ENCODE data around the gene IL21. TPM values are rescaled to one million over a fixed set of nuclear protein-coding genes. Genes with fewer than 3 reads are reported as not detected.
"Not testable (repeated sequence)": the region's sequence is repeated elsewhere in the genome, so short reads cannot be mapped to it uniquely, and the experiment has no call there.

IL21 gene
- total and polyA plus RNA-seq, 12 donors: not detected

- intact Hi-C loops (cut with DNase I): no loop called here
- peaks cover 0 to 4% (median 0%) of the 10 kb centered on the region in 9 donors for H3K4me1 ChIP-seq
- H3K36me3 ChIP-seq: no peaks in the 10 kb centered on the region
- DNase-seq: no peak
- ATAC-seq: no peak
- TF ChIP-seq CTCF (IDR thresholded peaks at IDR 0.05): no peak
- H3K27me3 ChIP-seq: no peaks in the 10 kb centered on the region
- H3K27ac ChIP-seq: no peak overlapping the region
- 64 to 65% methylated on average over 4 of the region's 4 CpGs for WGBS, 2 donors
- peaks cover 0 to 7% (median 0%) of the 10 kb centered on the region in 11 donors for H3K9me3 ChIP-seq
- no peak overlapping the region for H3K4me3 ChIP-seq
Observed at GRCh38 chr4:122661176-122662160, 40.6 kb upstream of the IL21 start.

- Histone ChIP-seq H3K4me1 (no peaks in the 10 kb centered on the region), H3K9me3 (peaks cover 0 to 7% (median 0%) of the 10 kb centered on the region in 11 donors), H3K27me3 (no peaks in the 10 kb centered on the region), H3K4me3 (no peak overlapping the region), H3K27ac (no peak overlapping the region), H3K36me3 (no peaks in the 10 kb centered on the region)
- no peak for TF ChIP-seq CTCF (IDR thresholded peaks at IDR 0.05)
- DNase-seq: no peak
- WGBS, 2 donors: 77 to 85% methylated on average over 1 of the region's 1 CpG
- intact Hi-C loops (cut with DNase I): no loop called here
- ATAC-seq: no peak
Observed at GRCh38 chr4:122658818-122659295, 38.0 kb upstream of the IL21 start.

GRCh38 chr4:122658377-122658776, 37.5 kb upstream of the IL21 start:
- 89% methylated on average over 2 of the region's 2 CpGs for WGBS, 2 donors
- Histone ChIP-seq H3K9me3 (peaks cover 0 to 7% (median 0%) of the 10 kb centered on the region in 11 donors), H3K27ac (no peak overlapping the region), H3K4me3 (no peak overlapping the region), H3K27me3 (no peaks in the 10 kb centered on the region), H3K4me1 (no peaks in the 10 kb centered on the region), H3K36me3 (no peaks in the 10 kb centered on the region)
- no peak for TF ChIP-seq CTCF (IDR thresholded peaks at IDR 0.05)
- no peak for DNase-seq
- ATAC-seq: no peak
- intact Hi-C loops (cut with DNase I): no loop called here

- DNase-seq (no peak), ATAC-seq (no peak)
- 86% methylated on average over 1 of the region's 1 CpG for WGBS, 2 donors
- H3K4me1 ChIP-seq: no peaks in the 10 kb centered on the region
- H3K27me3 ChIP-seq: no peaks in the 10 kb centered on the region
- intact Hi-C loops (cut with DNase I): no loop called here
- H3K36me3 ChIP-seq: no peaks in the 10 kb centered on the region
- H3K27ac ChIP-seq: no peak overlapping the region
- peaks cover 0 to 7% (median 0%) of the 10 kb centered on the region in 11 donors for H3K9me3 ChIP-seq
- no peak overlapping the region for H3K4me3 ChIP-seq
- TF ChIP-seq CTCF (IDR thresholded peaks at IDR 0.05): no peak
Observed at GRCh38 chr4:122657553-122657952, 36.7 kb upstream of the IL21 start.

GRCh38 chr4:122656583-122656982, 35.7 kb upstream of the IL21 start:
- H3K4me1 ChIP-seq; H3K27ac ChIP-seq; DNase-seq; H3K27me3 ChIP-seq; H3K36me3 ChIP-seq; intact Hi-C loops (cut with DNase I); ATAC-seq; H3K4me3 ChIP-seq; H3K9me3 ChIP-seq: not testable (repeated sequence)
- 77 to 87% methylated on average over 4 of the region's 5 CpGs for WGBS, 2 donors

All from heart right ventricle (tissue), 16 donors.